Thyroid gland (tissue), 4 donors: ENCODE measurements around the gene PDZD7.

ENCODE experiments used
- POLR2A ChIP-seq, 2 donors: fragments of 450-650 bp; IDR thresholded peaks; one replicate each; pipeline ENCODE4 v1.6.1; 2017; ENCODE audit warnings: antibody characterized with exemption in 2 of 2, mild to moderate bottlenecking in 2 of 2, moderate library complexity in 1 of 2
- TF ChIP-seq, protein P1 (sequence below), 6 experiments: fragments of 200-600 bp in 3 of 6; fragments of 450-650 bp in 3 of 6; sonication (generic) in 3 of 6; IDR thresholded peaks; one replicate each; pipeline ENCODE4 v1.5.1; 2016 to 2019; ENCODE audit warnings: antibody characterized with exemption in 6 of 6, mild to moderate bottlenecking in 2 of 6, inconsistent platforms in 1 of 6, moderate library complexity in 1 of 6

DNA sequence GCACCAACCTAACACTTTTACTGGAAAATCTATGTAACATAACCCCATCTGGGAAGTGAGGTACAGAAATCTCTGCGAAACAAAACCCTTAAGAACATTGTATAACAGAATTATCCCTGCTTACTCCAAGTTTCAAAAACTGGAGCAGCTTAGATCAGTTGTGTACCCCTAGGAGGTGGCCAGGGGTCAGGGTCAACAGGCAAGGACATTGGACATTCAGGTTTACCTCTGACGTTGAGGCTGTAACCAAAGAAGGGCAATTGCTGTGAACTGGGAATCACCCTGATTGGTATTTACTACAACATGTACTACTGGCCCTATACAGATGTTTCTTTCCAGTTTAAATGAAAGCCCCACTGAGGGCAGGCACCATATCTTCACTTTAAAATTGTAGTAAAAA lies 13.2 kb upstream of the PDZD7 start:
- TF ChIP-seq, protein P1, sequence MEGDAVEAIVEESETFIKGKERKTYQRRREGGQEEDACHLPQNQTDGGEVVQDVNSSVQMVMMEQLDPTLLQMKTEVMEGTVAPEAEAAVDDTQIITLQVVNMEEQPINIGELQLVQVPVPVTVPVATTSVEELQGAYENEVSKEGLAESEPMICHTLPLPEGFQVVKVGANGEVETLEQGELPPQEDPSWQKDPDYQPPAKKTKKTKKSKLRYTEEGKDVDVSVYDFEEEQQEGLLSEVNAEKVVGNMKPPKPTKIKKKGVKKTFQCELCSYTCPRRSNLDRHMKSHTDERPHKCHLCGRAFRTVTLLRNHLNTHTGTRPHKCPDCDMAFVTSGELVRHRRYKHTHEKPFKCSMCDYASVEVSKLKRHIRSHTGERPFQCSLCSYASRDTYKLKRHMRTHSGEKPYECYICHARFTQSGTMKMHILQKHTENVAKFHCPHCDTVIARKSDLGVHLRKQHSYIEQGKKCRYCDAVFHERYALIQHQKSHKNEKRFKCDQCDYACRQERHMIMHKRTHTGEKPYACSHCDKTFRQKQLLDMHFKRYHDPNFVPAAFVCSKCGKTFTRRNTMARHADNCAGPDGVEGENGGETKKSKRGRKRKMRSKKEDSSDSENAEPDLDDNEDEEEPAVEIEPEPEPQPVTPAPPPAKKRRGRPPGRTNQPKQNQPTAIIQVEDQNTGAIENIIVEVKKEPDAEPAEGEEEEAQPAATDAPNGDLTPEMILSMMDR (IDR thresholded peaks at IDR 0.05), result no peak
- no peak for TF ChIP-seq POLR2A (IDR thresholded peaks at IDR 0.05)
